NB4 (cell line): ENCODE data around the gene GALNT13.
"Not testable (repeated sequence)": the region's sequence is repeated elsewhere in the genome, so short reads cannot be mapped to it uniquely, and the experiment has no call there.

Experiments
- DNase-seq: peaks from one replicate; pipeline ENCODE4 v3.0.0; 2010; ENCODE audit warnings: low read depth
- H3K4me3 ChIP-seq: one replicate; pipeline ENCODE4 v1.5.1; 2011; ENCODE audit warnings: mild to moderate bottlenecking, low read depth, low read length, moderate library complexity
- MYC ChIP-seq: IDR thresholded peaks from 2 replicates; pipeline ENCODE4 v1.6.1; 2011; ENCODE audit warnings: low read depth, low read length
- POLR2A ChIP-seq: IDR thresholded peaks from 2 replicates; pipeline ENCODE4 v1.6.1; 2011; ENCODE audit warnings: mild to moderate bottlenecking; ENCODE audit not compliant: insufficient read length; ENCODE audit errors: extremely low read depth
- TF ChIP-seq, protein P1 (sequence below): IDR thresholded peaks from 2 replicates; pipeline ENCODE4 v1.6.1; 2011; ENCODE audit warnings: low read depth, low read length
- TF ChIP-seq, protein P2 (sequence below): IDR thresholded peaks from one replicate; pipeline ENCODE4 v1.5.1; 2012; ENCODE audit warnings: low read depth, low read length

The GALNT13 gene

DNA sequence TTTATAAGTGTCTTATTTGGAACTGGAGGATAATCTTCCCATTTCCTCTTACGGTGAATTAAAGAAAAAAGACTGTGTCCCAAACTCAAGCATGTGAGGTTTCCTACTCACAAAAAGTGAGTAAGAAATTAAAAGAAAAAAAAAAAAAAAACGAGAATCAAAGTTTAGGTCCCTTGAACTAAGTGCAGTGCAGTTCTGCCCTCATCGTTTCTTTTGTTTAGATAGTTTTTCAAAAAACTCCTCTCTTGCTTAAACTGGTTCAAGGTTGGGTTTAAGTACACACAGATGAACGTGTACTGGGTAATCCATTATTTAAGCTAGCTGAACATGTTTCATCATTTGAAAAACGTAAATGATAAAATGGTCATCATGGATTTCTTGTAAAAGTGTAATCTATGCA lies 590.9 kb downstream of the GALNT13 start:
- TF ChIP-seq, protein P1, sequence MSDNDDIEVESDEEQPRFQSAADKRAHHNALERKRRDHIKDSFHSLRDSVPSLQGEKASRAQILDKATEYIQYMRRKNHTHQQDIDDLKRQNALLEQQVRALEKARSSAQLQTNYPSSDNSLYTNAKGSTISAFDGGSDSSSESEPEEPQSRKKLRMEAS = no peak
- TF ChIP-seq MYC (no peak), POLR2A (no peak)
- TF ChIP-seq, protein P2, sequence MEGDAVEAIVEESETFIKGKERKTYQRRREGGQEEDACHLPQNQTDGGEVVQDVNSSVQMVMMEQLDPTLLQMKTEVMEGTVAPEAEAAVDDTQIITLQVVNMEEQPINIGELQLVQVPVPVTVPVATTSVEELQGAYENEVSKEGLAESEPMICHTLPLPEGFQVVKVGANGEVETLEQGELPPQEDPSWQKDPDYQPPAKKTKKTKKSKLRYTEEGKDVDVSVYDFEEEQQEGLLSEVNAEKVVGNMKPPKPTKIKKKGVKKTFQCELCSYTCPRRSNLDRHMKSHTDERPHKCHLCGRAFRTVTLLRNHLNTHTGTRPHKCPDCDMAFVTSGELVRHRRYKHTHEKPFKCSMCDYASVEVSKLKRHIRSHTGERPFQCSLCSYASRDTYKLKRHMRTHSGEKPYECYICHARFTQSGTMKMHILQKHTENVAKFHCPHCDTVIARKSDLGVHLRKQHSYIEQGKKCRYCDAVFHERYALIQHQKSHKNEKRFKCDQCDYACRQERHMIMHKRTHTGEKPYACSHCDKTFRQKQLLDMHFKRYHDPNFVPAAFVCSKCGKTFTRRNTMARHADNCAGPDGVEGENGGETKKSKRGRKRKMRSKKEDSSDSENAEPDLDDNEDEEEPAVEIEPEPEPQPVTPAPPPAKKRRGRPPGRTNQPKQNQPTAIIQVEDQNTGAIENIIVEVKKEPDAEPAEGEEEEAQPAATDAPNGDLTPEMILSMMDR = no peak
- no peak for DNase-seq
- no peak overlapping the region for H3K4me3 ChIP-seq

DNA sequence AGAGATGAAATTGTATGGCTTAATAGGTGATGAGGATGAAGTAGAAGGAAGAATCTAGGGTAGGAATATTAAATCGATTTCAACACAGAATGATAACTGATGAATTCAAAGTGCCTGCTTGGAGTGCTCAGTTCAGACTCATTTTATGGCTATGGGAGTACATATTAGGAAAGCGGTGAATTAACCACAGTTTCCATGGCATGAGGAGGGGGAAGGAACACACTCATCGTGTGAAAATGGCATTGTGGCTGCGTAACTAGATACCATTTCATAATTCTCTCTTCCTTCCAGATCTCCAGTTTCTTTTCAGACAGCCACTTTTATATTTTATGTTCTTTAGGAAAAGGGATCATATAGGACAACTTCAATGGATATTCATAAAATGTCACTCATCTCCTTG lies 594.5 kb downstream of the GALNT13 start:
- TF ChIP-seq, protein P2 = no peak
- TF ChIP-seq POLR2A = no peak
- TF ChIP-seq, protein P1 = no peak
- no peak for TF ChIP-seq MYC
- no peak for DNase-seq
- no peak overlapping the region for H3K4me3 ChIP-seq

GRCh38 chr2:154470376-154470775 lies 598.7 kb downstream of the GALNT13 start:
- no peak for DNase-seq
- no peak overlapping the region for H3K4me3 ChIP-seq
- TF ChIP-seq, protein P1 = no peak
- TF ChIP-seq MYC (no peak), POLR2A (no peak)
- TF ChIP-seq, protein P2 = no peak

DNA sequence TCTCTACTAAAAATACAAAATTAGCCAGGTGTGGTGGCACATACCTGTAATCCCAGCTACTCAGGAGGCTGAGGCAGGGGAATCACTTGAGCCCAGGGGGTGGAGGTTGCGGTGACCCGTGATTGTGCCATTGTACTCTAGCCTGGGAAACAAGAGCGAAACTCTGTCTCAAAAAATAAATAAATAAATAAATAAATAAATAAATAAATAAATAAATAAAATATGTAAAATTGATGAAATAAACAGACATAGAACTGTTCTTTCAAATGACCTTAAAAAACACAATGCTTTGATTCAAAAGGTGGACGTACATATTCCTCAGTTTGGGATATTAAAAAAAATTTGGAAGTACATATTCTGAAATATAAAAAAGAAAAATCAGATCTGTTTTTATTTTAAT lies 599.8 kb downstream of the GALNT13 start:
- H3K4me3 ChIP-seq, DNase-seq: not testable (repeated sequence)

GRCh38 chr2:154477319-154477718 lies 605.6 kb downstream of the GALNT13 start:
- TF ChIP-seq, protein P1 = no peak
- TF ChIP-seq MYC (no peak), POLR2A (no peak)
- TF ChIP-seq, protein P2 = no peak
- DNase-seq = no peak
- no peak overlapping the region for H3K4me3 ChIP-seq

DNA sequence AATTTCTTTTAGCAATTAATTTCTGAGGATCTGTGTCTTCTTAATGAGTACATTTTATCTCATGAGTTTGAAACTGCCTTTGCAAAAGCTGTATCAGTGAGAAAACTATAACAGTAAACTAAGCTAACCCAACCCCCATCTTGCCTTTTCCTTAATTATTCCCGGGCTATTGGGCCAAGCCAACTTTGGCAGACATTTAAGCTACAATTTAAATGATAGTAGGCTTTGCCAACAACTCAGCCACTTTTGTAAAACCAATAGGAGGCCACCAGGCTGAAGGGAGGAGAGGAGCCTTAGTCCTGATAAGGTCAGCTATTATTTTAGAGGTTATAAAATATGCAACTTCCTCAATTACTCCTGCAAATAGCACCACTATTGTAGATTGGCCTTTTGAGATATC lies 608.8 kb downstream of the GALNT13 start:
- no peak for DNase-seq
- H3K4me3 ChIP-seq = no peak overlapping the region
- TF ChIP-seq, protein P2 = no peak
- TF ChIP-seq POLR2A = no peak
- TF ChIP-seq, protein P1 = no peak
- no peak for TF ChIP-seq MYC
